PC-3 (cell line): ENCODE data around the gene TMC7. TPM values are rescaled to one million over a fixed set of nuclear protein-coding genes. Genes with fewer than 3 reads are reported as not detected.

Experiments
- ATAC-seq: fragments of 200-7000 bp; cut with Tn5 transposase; 2 replicates; pipeline ENCODE4 v1.9.1; 2020; ENCODE audit warnings: mild to moderate bottlenecking, moderate library complexity
- BruUV-seq: library from RNA; stranded (reverse); fragments of 400-500 nt; replicated peaks from 2 replicates; lab custom pipeline; 2021; lab: Mats Ljungman, UMichigan
- CTCF ChIA-PET: fragments of 300-600 bp; sonication (Branson Sonifier 250); formaldehyde crosslinking; loops from one replicate; lab custom pipeline; 2022; ENCODE audit warnings: antibody characterized with exemption; lab: Charles Lee
- POLR2A ChIA-PET: fragments of 300-600 bp; sonication (Branson Sonifier 250); formaldehyde crosslinking; loops from one replicate; lab custom pipeline; 2022; ENCODE audit warnings: antibody characterized with exemption; ENCODE audit not compliant: unreplicated experiment; lab: Charles Lee
- DNase-seq: peaks from one replicate; pipeline ENCODE4 v3.0.0-alpha.2; 2015
- H2AFZ ChIP-seq: fragments of 300-600 bp; sonication (generic); 2 replicates; pipeline ENCODE4 v1.6.0; 2016; ENCODE audit warnings: antibody characterized with exemption, low read length
- H3F3A ChIP-seq: fragments of 300-600 bp; sonication (generic); one replicate; pipeline ENCODE4 v1.6.0; 2017; ENCODE audit warnings: antibody characterized with exemption, low read length, control low read depth, mild to moderate bottlenecking; ENCODE audit not compliant: unreplicated experiment
- H3K27ac ChIP-seq: fragments of 300-600 bp; sonication (generic); 2 replicates; pipeline ENCODE4 v1.5.1; 2016; ENCODE audit warnings: mild to moderate bottlenecking, low read length
- H3K27me3 ChIP-seq: fragments of 300-600 bp; sonication (generic); 2 replicates; pipeline ENCODE4 v1.6.1; 2016; ENCODE audit warnings: low read length, mixed read lengths
- H3K36me3 ChIP-seq: fragments of 300-600 bp; sonication (generic); 2 replicates; pipeline ENCODE4 v1.6.1; 2016; ENCODE audit warnings: low read depth, mixed run types, low read length, mixed read lengths
- H3K4me1 ChIP-seq: fragments of 300-600 bp; sonication (generic); 2 replicates; pipeline ENCODE4 v1.5.1; 2016; ENCODE audit warnings: low read length; ENCODE audit not compliant: insufficient read depth
- H3K4me2 ChIP-seq: fragments of 300-600 bp; sonication (generic); 2 replicates; pipeline ENCODE4 v1.6.0; 2016; ENCODE audit warnings: low read length
- H3K4me3 ChIP-seq: fragments of 300-600 bp; sonication (generic); 2 replicates; pipeline ENCODE4 v1.5.1; 2016; ENCODE audit warnings: mild to moderate bottlenecking, low read length, mixed read lengths
- H3K79me2 ChIP-seq: fragments of 300-600 bp; sonication (generic); 2 replicates; pipeline ENCODE4 v1.6.1; 2017; ENCODE audit warnings: low read length, mixed read lengths
- H3K9ac ChIP-seq: fragments of 300-600 bp; sonication (generic); 2 replicates; pipeline ENCODE4 v1.6.0; 2016; ENCODE audit warnings: mild to moderate bottlenecking, low read length
- H3K9me2 ChIP-seq: fragments of 300-600 bp; sonication (generic); replicated peaks from 2 replicates; pipeline ENCODE4 v1.6.1; 2016; ENCODE audit warnings: mixed run types, low read length, mixed read lengths
- H3K9me3 ChIP-seq: fragments of 300-600 bp; sonication (generic); 2 replicates; pipeline ENCODE4 v1.6.1; 2016; ENCODE audit warnings: low read length, mixed read lengths
- H4K20me1 ChIP-seq: fragments of 300-600 bp; sonication (generic); 2 replicates; pipeline ENCODE4 v1.6.1; 2016; ENCODE audit warnings: low read length, mixed read lengths
- CTCF ChIP-seq: fragments of 300-600 bp; sonication (generic); conservative IDR thresholded peaks from 2 replicates; pipeline ENCODE4 v1.5.1; 2017; ENCODE audit warnings: antibody characterized with exemption, low read depth, mild to moderate bottlenecking, low read length
- EZH2 ChIP-seq: fragments of 300-600 bp; sonication (generic); IDR thresholded peaks from one replicate; pipeline ENCODE4 v1.6.1; 2017; ENCODE audit warnings: antibody characterized with exemption, mild to moderate bottlenecking, low read length; ENCODE audit not compliant: unreplicated experiment
- EZH2phosphoT487 ChIP-seq: fragments of 300-600 bp; sonication (generic); IDR thresholded peaks from 2 replicates; pipeline ENCODE4 v1.6.1; 2018; ENCODE audit warnings: mild to moderate bottlenecking, antibody characterized with exemption, low read length, borderline replicate concordance
- intact Hi-C: fragments of 100-400 bp; cut with micrococcal nuclease; formaldehyde crosslinking; loops from 2 replicates; pipeline ENCODE4 v1.9.0; 2023
- total RNA-seq: library from RNA; depleted of rRNA; stranded (reverse); fragments of >200 nt; gene quantifications from 2 replicates; pipeline ENCODE4 v1.2.3, GENCODE V29; 2014

Gene TMC7
- total RNA-seq, 1 experiment from 2014 or later, result 5.3 TPM

- no peaks in the 10 kb centered on the region for H4K20me1 ChIP-seq
- H2AFZ ChIP-seq, result no peak overlapping the region
- H3K79me2 ChIP-seq, result peaks cover 40% of the 10 kb centered on the region
- peak overlapping the region; percentile 100 for H3K27ac ChIP-seq
- H3K9me2 ChIP-seq, result no peaks in the 10 kb centered on the region
- peaks cover 70% of the 10 kb centered on the region for H3K4me1 ChIP-seq
- H3F3A ChIP-seq, result peaks cover 12% of the 10 kb centered on the region
- POLR2A ChIA-PET, result interaction anchor here (0.6 to 1.1 kb wide), 3 partner anchors 16 to 65 kb away, joined by 3 to 5 read pairs (median 3); partner anchors contain the start of gene COQ7
- CTCF ChIA-PET, result interaction anchor here (0.5 to 0.9 kb wide), 3 partner anchors 18 to 115 kb away, joined by 3 to 6 read pairs (median 4); no protein-coding TSS in a partner anchor
- TF ChIP-seq CTCF (no peak), EZH2phosphoT487 (no peak), EZH2 (no peak)
- peak overlapping the region; percentile 91 for H3K9ac ChIP-seq
- no TSS peak for BruUV-seq
- ATAC-seq, result peak; percentile 39
- H3K9me3 ChIP-seq, result no peaks in the 10 kb centered on the region
- peaks cover 14% of the 10 kb centered on the region for H3K36me3 ChIP-seq
- H3K27me3 ChIP-seq, result no peaks in the 10 kb centered on the region
- peak; percentile 98 for DNase-seq
- intact Hi-C loops, result no loop called here
- no peak overlapping the region for H3K4me2 ChIP-seq
- no peak overlapping the region for H3K4me3 ChIP-seq
These were observed 18.1 kb downstream of the TMC7 start for GRCh38 chr16:19001788-19002187.

GRCh38 chr16:19003935-19004334, 20.2 kb downstream of the TMC7 start:
- Histone ChIP-seq H3K36me3 (peaks cover 17% of the 10 kb centered on the region), H3K9me3 (no peaks in the 10 kb centered on the region), H3K4me1 (peaks cover 76% of the 10 kb centered on the region), H3K27ac (no peak overlapping the region), H4K20me1 (no peaks in the 10 kb centered on the region), H3K9me2 (no peaks in the 10 kb centered on the region), H3F3A (peaks cover 12% of the 10 kb centered on the region), H3K9ac (no peak overlapping the region), H3K79me2 (peaks cover 46% of the 10 kb centered on the region), H3K27me3 (no peaks in the 10 kb centered on the region), H3K4me2 (no peak overlapping the region), H3K4me3 (no peak overlapping the region), H2AFZ (no peak overlapping the region)
- ChIA-PET POLR2A (no interaction called here), CTCF (no interaction called here)
- intact Hi-C loops, result no loop called here
- no TSS peak for BruUV-seq
- no peak for TF ChIP-seq EZH2
- no peak for TF ChIP-seq CTCF
- no peak for TF ChIP-seq EZH2phosphoT487
- DNase-seq (no peak), ATAC-seq (no peak)
